ENCODE measurements around the gene VSIG10L.

GRCh38 chr19:51354103-51354741 is 12.3 kb upstream of the VSIG10L start:
- TF ChIP-seq CTCF (optimal IDR thresholded peaks at IDR 0.05 in 1 of 3, IDR thresholded peaks at IDR 0.05 in 1 of 3, conservative IDR thresholded peaks at IDR 0.05 in 1 of 3; ENCODE audit: extremely low read depth in 1 of 3, insufficient read depth in 2 of 3, low read length in 3 of 3) (no peak), EZH2 (IDR thresholded peaks at IDR 0.05; ENCODE audit: low read length) (no peak)

Data from keratinocyte (primary cell).